A172 (cell line): ENCODE data around the gene TRPC4AP. TPM values are rescaled to one million over a fixed set of nuclear protein-coding genes. Genes with fewer than 3 reads are reported as not detected.

Experiments used
- DNase-seq: peaks from one replicate; pipeline ENCODE4 v3.0.0-alpha.2; 2015; ENCODE audit warnings: low spot score
- total RNA-seq: library from RNA; depleted of rRNA; stranded (reverse); fragments of >200 nt; shearing (Covaris generic); gene quantifications from 2 replicates; pipeline ENCODE4 v1.2.3, GENCODE V29; 2014

TRPC4AP gene
- total RNA-seq, 1 experiment from 2014 or later: 48.6 TPM

DNA sequence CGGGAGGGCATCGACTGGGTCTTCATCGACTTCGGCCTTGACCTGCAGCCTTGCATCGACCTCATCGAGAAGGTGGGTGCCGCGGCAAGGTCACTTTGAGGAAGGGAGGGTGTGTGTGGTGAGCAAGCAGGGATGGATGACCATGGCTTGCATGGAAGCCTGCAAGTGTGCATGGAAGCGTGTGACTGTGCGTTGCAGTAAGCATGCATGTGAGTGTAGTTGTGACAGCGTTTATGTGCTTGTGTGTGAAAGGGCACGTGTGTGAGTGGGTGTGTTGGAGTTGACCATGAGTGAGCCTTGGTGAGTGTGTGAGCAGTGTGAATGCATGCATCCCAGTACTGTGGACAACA is 104.4 kb downstream of the TRPC4AP start:
- DNase-seq: no peak

GRCh38 chr20:34987288-34988190 is 105.1 kb downstream of the TRPC4AP start:
- DNase-seq: no peak

GRCh38 chr20:34986311-34987287 is 106.0 kb downstream of the TRPC4AP start:
- DNase-seq: no peak

DNA sequence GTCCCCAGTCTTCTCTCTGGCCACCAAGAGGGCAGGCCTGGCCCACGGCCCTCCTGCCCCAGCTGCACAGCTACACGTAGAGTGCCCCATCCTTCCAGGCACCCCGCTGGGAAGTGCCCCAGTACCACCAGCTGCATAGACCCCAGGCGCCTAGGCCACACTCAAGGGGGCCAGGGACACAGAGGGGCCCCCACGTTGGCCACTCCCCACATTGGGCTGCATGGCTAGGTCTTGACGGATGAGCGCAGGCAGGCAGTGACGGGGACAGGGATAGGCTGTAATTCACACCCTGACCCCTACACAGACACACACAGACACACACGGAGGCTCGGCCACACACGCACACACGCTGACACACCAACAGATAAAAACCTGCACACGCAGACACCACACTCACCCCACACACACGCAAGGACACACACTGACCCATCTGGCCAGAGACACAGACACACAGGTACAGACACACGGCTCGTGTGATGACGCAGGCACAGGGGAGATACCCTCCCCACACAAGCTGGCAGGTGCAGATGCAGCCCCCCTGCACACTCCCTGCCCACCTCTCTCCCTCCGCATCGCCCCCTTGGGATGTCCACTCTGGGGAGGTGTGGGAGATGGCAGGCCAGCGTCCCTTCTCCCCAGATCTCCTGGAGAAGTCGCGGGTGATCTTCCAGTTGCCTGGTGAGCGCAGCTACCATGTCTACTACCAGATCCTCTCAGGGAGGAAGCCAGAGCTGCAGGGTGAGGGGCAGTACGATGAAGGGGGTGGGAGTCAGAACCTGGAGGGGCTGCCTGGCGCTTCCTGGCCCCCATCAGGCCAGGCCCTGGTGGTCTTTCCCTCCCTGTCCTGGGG is 106.9 kb downstream of the TRPC4AP start:
- no peak for DNase-seq

DNA sequence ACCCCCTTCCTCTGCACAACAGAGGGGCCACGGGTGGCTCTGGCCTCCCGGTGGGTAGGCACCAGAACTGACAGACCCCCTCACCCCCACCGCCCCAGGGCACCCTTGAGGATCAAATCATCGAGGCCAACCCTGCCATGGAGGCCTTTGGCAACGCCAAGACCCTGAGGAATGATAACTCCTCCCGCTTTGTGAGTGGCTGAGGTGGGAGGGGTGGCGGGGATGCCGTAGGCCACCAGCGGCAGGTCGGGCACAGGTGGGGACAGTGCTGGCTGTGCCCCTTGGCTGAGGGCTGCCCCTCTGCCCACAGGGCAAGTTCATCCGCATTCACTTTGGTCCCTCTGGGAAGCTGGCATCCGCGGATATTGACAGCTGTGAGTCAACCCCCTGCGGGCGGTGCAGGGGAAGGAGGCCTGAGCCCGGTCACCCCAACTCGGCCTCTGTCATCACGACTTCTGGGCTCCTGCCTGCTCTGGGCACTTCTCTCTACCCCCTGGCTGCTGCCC is 107.8 kb downstream of the TRPC4AP start:
- no peak for DNase-seq

- no peak for DNase-seq
Observed at GRCh38 chr20:34983995-34984735, 108.4 kb downstream of the TRPC4AP start.

GRCh38 chr20:34983089-34983820 is 109.4 kb downstream of the TRPC4AP start:
- no peak for DNase-seq

GRCh38 chr20:34982270-34983088 is 110.1 kb downstream of the TRPC4AP start:
- DNase-seq: no peak

DNA sequence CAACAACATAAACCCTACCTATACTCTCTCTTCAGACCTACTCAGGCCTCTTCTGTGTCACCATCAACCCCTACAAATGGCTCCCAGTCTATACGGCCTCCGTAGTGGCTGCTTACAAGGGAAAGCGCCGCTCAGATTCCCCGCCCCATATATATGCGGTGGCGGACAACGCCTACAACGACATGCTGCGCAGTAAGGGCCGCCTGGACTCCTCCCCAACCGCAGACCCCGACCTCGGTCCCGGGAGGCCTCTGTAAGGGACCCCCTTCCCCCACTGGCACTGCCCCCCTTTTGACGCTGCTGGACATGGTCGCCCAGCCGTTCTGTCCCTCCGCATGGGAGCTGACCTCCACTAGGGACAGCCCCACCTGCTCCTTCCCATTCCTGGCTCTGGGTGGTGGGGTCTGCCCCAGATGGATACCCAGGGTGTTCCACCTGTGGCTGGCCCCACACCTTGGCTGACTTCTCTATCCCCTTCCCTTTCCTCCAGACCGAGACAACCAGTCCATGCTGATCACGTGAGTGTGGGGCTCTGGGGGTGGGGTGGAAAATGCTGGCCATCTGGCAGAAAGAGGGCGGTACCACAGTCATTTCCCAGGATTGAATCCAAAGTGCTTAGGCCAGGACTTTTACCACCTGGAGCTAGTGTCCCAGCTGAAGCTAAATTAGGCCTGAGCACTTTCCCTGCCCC is 111.9 kb downstream of the TRPC4AP start:
- peak; percentile 25 for DNase-seq

GRCh38 chr20:34979366-34980153 is 113.0 kb downstream of the TRPC4AP start:
- no peak for DNase-seq

- DNase-seq: no peak
Observed at GRCh38 chr20:34978092-34978744, 114.4 kb downstream of the TRPC4AP start.

DNA sequence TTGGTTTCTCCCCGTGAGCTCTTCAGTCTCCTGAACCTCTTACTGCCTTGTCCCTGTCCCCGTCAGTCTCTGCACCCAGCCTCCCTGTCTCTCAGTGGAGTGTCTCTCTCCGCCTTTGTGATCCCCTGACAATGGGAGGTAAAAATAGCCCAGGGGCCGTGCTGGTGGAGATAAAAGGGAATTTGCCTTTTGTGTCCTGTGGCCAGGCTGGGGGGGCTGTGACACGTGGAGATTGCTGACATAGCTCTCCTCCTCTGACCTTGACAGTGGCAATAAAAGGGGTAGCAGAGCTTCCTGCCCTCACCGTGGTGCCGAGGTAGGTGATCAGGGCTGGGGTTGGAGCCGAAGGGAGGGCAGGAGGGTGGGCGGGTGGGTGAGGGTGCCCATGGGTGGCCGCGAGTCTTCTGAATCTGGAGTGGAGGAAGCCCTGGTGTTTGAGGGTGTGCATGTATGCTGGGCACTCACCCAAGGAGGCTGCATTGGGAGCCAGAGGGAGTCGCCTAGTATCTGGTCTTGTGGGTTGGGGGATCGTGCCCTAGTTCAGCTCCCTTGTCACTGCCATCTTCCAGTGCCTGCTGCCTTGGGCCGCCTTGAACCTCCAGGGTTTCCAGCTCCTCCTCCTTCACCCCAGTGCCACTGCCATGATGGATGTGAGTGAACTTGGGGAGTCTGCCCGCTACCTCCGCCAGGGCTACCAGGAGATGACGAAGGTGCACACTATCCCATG is 115.1 kb downstream of the TRPC4AP start:
- no peak for DNase-seq

GRCh38 chr20:34976286-34976685 is 116.3 kb downstream of the TRPC4AP start:
- no peak for DNase-seq

DNA sequence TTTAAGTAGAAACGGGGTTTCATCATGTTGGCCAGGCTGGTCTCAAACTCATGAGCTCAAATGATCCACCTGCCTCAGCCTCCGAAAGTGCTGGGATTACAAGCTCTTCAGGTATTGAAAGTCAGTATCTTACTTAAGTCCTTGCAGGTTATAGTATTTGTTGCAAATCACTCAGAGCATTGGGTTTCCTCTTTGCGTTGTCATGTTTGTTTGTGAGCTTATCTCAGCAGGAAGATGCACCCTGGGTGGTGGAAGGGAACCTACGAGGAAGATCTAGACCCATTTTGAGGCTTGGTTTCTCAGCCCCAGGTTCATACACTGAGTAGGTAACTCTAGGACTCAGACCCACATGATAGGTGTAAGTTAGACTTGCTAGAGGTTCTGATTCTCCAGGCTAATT is 118.4 kb downstream of the TRPC4AP start:
- no peak for DNase-seq

- no peak for DNase-seq
Observed at GRCh38 chr20:34971561-34972235, 120.9 kb downstream of the TRPC4AP start.
